ENCODE measurements around the gene RGP1.
A peak's percentile ranks its signal among the peaks of the same experiment; 100 is the strongest.

Gene RGP1

GRCh38 chr9:35746583-35746982, 2.5 kb upstream of the RGP1 start:
- no peak for DNase-seq

- DNase-seq: no peak
These were observed 737 bp upstream of the RGP1 start for GRCh38 chr9:35748242-35748857.

DNA sequence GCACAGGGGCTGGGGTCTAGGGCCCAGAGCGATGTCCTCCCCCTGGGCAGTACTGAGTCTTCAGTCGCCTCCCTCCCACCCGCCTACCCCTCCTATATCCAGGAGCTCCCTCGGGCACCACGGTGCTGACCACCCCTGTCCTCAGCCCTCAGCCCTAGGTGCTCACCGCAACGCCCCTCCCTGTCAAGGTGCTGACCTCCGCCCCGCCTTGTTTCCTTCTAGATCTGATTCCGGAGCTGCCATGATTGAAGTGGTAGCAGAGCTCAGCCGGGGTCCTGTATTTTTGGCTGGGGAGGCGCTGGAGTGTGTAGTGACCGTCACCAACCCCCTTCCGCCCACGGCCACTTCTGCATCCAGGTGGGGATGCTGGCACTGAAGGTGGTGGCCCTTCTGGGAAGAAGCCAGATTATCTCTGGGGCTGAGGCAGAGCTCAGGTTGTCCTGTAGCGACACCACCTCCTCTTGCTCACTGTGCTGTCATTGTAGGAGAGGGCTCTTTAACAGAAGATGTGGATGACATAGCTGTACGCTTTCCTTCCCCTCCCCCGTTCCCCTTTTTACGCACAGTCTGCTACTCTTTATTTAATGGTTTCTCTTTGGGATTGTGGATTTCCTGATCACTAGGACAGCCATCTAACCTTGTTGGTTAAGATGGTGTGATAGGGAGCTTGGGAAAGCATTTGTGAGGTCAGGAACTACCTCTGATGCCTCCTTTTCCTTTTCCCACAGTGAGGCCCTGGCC, 598 bp downstream of the RGP1 start:
- peak; percentile 34 for DNase-seq

GRCh38 chr9:35750256-35750531, 1.1 kb downstream of the RGP1 start:
- no peak for DNase-seq

DNA sequence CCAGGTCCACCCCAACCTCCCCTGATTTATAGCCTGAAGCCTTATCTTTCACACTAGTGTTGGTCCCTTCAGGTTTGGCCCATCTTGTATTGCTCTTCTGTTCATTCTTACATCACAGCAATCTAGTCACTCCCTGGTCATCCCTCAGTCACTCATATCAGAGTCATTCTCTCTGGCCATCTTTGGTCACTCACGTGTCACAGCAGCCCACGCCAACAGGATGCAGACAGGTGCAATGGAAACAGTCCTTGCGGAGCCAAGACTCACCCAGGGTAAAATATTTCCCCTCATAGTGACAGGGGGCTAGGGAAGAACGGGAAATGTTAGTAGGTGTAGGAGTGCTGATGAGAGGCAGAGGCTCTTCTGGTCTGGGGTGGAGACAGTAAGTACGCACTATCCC, 4.4 kb downstream of the RGP1 start:
- DNase-seq: no peak

DNA sequence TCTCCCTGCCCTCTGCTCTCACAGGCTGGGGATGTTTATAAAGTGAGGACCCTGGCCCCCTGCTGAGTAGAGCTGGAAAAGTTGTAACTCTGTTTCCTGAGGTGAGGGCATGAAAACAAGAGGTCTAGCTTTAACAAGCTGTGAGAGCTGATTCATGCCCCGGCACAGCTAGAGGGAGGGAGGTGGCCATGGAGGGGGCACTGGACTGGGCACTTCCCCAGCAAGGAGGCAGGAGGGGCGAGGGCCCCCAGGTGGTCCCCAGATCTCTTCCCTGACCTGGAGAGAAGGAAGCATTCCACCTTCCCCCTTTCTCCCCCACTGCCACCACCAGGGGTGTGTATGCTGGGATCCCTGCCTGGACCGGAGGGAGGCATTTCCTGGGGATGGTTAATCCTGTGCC, 5.2 kb downstream of the RGP1 start, which contains the start of gene MSMP:
TSS of gene MSMP (minus strand) at position 13 of the 400 bp plus-strand sequence. CDS start 147 bp downstream, outside the sequence.
- no peak for DNase-seq

DNA sequence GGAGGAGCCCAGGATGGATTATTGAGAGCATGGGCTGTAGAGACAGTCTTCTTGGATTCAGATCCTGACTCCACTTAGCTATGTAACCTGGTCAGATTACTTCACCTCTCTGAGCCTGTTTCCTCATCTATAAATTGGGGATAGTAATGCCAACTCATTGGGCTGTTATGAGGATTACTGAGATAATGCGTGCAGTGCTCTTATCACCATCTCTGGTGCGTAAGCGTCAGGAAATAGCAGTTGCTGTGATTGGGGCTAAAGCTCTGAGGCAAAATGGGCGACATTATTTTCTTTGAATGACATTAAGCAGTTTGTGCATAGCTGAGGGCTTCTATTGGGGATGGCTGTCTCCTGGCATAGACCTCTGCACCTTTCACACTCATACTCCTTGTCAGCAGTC, 6.0 kb downstream of the RGP1 start:
- no peak for DNase-seq

- DNase-seq: peak; percentile 69
These were observed 7.5 kb downstream of the RGP1 start for GRCh38 chr9:35756275-35757225.

DNA sequence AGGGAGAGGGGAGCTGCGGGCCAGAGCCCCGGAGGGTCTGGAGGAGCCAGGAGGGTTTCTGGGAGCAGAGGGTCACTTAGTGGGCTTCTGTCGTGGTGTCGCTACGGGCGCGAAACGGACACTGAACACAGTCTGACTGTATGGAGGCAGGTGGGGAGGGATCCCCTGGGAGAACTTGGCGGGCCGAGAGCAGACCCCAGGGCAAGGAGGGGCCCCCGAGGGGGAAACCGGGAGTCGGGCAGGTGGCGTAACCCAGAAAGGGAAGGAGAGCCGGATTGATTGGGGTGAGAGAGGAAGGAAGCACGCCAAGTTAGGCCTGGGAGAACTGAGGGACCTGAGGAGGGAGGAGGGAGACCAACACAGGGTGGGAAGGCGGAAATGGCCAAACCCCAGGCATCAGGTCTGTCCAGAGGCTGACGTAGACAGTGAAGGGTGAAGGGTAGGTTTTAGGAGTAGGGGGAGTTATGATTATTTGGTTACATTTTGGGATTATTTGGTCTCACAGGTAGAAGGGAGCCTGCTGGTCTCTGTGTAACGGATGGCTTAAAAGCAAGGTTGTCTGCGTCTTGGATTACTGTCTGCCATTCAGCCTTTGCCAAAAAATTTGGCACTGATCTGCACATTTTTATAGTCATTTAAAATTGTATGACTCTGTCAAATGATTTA, 8.3 kb downstream of the RGP1 start:
- no peak for DNase-seq

DNA sequence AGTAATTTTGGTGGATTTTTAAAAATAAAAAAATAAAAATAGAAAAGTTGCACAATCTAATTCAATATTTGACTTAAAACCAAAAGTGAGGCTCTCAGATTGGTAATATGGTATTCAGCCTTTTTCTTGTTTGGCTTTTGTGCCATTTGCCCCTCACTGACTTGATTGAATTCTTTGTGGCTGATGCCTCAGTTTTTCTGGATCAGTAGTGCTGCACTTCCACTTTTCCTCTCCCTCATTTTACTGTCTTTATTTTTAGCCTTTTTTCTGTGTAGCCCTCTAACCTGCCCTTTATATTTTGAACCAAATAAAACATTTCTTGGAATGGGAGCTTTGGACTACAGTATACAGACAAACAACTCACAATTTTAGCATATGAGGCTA, 8.8 kb downstream of the RGP1 start:
- no peak for DNase-seq

DNA sequence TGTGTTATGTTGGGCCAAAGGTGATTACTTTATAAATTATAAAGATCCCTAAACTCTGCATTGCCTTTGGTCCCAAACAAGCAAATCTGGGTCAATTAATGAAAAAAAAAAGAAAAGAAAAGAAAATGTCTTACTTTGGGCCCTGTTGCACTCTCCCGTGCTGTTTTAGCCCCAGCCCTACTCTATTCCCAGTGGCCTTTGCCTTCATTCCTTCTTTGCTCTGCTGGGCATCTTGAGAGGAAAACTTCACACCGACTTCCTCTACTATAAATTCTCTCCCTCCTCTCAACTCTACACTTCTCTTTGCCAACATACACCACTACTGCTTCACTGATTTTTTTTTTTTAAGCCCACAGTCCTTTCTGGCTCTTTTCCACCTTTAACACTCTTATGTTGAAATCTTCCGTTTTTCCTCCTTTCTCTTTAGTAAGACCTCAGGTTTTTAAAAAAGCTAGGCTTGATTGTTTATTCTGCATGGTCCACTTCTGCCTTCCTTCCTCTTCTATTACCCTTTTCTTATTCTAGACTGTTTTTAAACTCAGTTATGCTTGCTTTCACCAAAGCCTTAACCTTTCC, 9.5 kb downstream of the RGP1 start:
- DNase-seq: no peak

DNA sequence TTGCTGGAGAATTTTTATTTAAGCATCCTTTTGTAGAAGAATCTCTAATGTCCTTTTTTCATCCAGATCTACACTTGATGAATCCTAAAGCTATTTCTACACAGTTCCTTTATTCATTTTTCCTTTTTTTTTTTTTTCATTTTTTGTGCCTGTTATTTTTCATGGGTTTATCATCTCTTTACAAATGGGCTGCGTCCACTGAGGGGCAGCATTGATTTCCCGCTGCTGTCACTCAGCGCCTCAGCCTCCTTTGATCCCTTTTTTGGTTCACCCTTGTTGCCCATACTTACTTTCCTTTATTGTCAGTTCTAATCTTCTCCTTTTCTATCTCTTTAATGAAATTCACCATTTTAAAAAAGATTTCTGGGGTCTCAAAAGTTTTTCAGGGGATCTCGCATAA, 10.7 kb downstream of the RGP1 start:
- DNase-seq: no peak

DNA sequence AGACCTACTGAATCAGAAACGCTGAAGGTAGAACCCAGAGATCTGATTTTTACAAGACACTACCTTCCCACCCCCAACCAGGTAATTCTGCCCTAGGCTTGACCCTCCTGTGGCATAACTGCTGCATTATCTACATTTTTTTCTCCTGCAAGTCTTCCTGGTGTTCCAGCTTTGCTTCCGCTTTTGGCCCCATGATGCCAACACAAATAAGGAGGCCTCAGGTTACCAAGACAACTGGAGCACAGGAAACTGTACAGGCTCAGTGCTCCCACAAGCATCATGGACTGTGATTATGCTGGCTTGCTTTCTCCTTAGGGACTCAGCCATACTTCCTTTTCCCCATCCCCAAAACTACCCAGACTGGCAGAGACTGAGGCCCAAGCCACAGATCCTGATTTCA, 11.6 kb downstream of the RGP1 start:
- no peak for DNase-seq

GRCh38 chr9:35763181-35763580, 14.1 kb downstream of the RGP1 start:
- no peak for DNase-seq

- DNase-seq: no peak
These were observed 14.7 kb downstream of the RGP1 start for GRCh38 chr9:35763803-35764202.

DNA sequence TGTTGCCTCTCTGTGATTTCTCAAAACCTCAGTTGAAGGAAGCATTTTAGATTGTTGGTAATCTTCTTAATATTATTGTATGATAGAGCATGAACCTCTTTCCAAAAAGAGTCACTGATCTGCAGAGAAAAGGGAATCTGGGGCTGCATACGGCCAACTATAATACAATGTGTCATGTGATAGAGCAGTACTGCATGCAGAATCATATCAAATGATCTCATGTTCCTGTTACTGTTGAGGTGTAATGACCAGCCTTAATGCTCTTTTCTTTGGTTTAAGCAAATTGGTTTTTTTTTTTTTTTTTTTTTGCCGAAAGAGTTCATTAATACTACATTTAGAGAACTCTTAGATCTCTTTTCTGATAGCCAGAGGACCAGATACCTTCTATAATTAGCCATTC, 17.9 kb downstream of the RGP1 start:
- no peak for DNase-seq

GRCh38 chr9:35767458-35767857, 18.4 kb downstream of the RGP1 start:
- no peak for DNase-seq

- no peak for DNase-seq
These were observed 20.7 kb downstream of the RGP1 start for GRCh38 chr9:35769763-35770162.

DNA sequence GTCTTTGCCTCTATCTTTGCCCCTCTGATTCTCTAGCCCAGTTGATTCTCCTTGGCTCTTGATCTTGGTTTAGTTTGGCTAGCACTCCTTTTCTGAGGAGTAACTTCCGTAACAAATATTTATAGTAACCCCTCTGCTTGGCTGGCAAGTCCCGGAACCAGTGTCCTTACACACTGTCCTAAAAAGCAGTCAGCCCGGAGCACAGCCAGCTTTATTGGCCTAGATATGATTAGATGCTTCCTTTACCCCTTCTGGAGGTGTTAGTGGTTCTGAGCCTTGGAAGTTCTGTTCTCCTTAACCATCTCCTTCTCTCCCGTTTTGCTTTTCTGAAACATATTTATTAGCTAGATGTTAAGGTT, 22.0 kb downstream of the RGP1 start:
- DNase-seq: no peak

GRCh38 chr9:35771534-35771933, 22.4 kb downstream of the RGP1 start:
- no peak for DNase-seq

- no peak for DNase-seq
These were observed 22.9 kb downstream of the RGP1 start for GRCh38 chr9:35771943-35772342.

GRCh38 chr9:35774907-35775635, 26.0 kb downstream of the RGP1 start:
- DNase-seq: no peak

Measured in T-helper 9 cell (primary cell).